ENCODE results near the gene GNG7.
"Not testable (repeated sequence)": the region's sequence is repeated elsewhere in the genome, so short reads cannot be mapped to it uniquely, and the experiment has no call there.

Gene GNG7

GRCh38 chr19:2519482-2519881 lies 183.0 kb downstream of the GNG7 start:
- DNase-seq (ENCODE audit: low read depth in 4 of 4, low spot score in 1 of 4): no peak

GRCh38 chr19:2518856-2519255 lies 183.6 kb downstream of the GNG7 start:
- not testable (repeated sequence) for DNase-seq (ENCODE audit: low read depth in 4 of 4, low spot score in 1 of 4)

GRCh38 chr19:2517881-2518601 lies 184.5 kb downstream of the GNG7 start:
- no peak for DNase-seq (ENCODE audit: low read depth in 4 of 4, low spot score in 1 of 4)

- no peak for DNase-seq (ENCODE audit: low read depth in 4 of 4, low spot score in 1 of 4)
Observed at GRCh38 chr19:2516727-2517126, 185.8 kb downstream of the GNG7 start.

GRCh38 chr19:2514981-2515518 lies 187.4 kb downstream of the GNG7 start:
- no peak for DNase-seq (ENCODE audit: low read depth in 4 of 4, low spot score in 1 of 4)

- DNase-seq (ENCODE audit: low read depth in 4 of 4, low spot score in 1 of 4): no peak
Observed at GRCh38 chr19:2512523-2513431, 189.7 kb downstream of the GNG7 start.

GRCh38 chr19:2511991-2512390 lies 190.5 kb downstream of the GNG7 start:
- no peak for DNase-seq (ENCODE audit: low read depth in 4 of 4, low spot score in 1 of 4)

GRCh38 chr19:2511570-2511969 lies 190.9 kb downstream of the GNG7 start:
- DNase-seq (ENCODE audit: low read depth in 4 of 4, low spot score in 1 of 4): no peak

GRCh38 chr19:2509096-2509495 lies 193.4 kb downstream of the GNG7 start:
- no peak for DNase-seq (ENCODE audit: low read depth in 4 of 4, low spot score in 1 of 4)

GRCh38 chr19:2507109-2507508 lies 195.4 kb downstream of the GNG7 start:
- DNase-seq (ENCODE audit: low read depth in 4 of 4, low spot score in 1 of 4): no peak

- DNase-seq (ENCODE audit: low read depth in 4 of 4, low spot score in 1 of 4): not testable (repeated sequence)
Observed at GRCh38 chr19:2506656-2507055, 195.8 kb downstream of the GNG7 start.

- DNase-seq (ENCODE audit: low read depth in 4 of 4, low spot score in 1 of 4): peak in 3 of 4 experiments; percentile 29 to 56 (median 42)
Observed at GRCh38 chr19:2503521-2504109, 198.9 kb downstream of the GNG7 start.

GRCh38 chr19:2500841-2501261 lies 201.6 kb downstream of the GNG7 start:
- no peak for DNase-seq (ENCODE audit: low read depth in 4 of 4, low spot score in 1 of 4)

GRCh38 chr19:2500156-2500555 lies 202.3 kb downstream of the GNG7 start:
- no peak for DNase-seq (ENCODE audit: low read depth in 4 of 4, low spot score in 1 of 4)

- no peak for DNase-seq (ENCODE audit: low read depth in 4 of 4, low spot score in 1 of 4)
Observed at GRCh38 chr19:2497186-2497585, 205.3 kb downstream of the GNG7 start.

GRCh38 chr19:2495651-2496316 lies 206.7 kb downstream of the GNG7 start:
- DNase-seq (ENCODE audit: low read depth in 4 of 4, low spot score in 1 of 4): no peak

GRCh38 chr19:2495130-2495641 lies 207.3 kb downstream of the GNG7 start:
- no peak for DNase-seq (ENCODE audit: low read depth in 4 of 4, low spot score in 1 of 4)

GRCh38 chr19:2494447-2495129 lies 207.9 kb downstream of the GNG7 start:
- DNase-seq (ENCODE audit: low read depth in 4 of 4, low spot score in 1 of 4): peak in 2 of 4 experiments; percentile 25 to 38

GRCh38 chr19:2494084-2494446 lies 208.4 kb downstream of the GNG7 start:
- DNase-seq (ENCODE audit: low read depth in 4 of 4, low spot score in 1 of 4): no peak

- DNase-seq (ENCODE audit: low read depth in 4 of 4, low spot score in 1 of 4): not testable (repeated sequence)
Observed at GRCh38 chr19:2493448-2493847, 209.0 kb downstream of the GNG7 start.

All from stimulated activated CD4-positive, alpha-beta T cell treated with anti-CD3 and anti-CD28 coated beads, Interleukin-1b, Interleukin-23, amount 100 ng/mL, for 24 hours (primary cell).